GM21576 (cell line): ENCODE measurements around the gene GPR183.
A peak's percentile ranks its signal among the peaks of the same experiment; 100 is the strongest.

ENCODE experiments used
- ATAC-seq: cut with Tn5 transposase; IDR thresholded peaks from one replicate; pipeline ENCODE4 v1.9.1; 2021; ENCODE audit warnings: mild to moderate bottlenecking, moderate library complexity; ENCODE audit not compliant: unreplicated experiment

GPR183 gene

DNA sequence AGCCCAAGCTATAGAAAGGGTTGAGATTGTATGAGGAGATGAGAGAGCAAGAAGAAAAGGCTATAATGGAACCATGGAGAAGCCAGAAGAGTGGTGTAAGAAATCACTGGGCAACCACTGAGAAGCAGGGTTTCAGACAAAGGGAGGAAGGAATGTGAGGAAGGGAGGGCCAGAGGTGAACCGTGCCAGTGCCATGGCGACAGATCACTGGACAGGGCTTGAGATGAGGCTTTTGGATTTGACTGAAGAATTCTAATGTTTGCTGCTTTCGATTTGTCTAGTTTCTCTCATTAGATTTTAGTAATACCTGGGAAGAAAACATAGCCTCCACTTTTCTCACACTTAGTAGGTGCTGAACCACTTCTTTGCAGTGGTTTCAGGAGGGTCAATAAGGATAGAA, 6.3 kb upstream of the GPR183 start:
- no peak for ATAC-seq

DNA sequence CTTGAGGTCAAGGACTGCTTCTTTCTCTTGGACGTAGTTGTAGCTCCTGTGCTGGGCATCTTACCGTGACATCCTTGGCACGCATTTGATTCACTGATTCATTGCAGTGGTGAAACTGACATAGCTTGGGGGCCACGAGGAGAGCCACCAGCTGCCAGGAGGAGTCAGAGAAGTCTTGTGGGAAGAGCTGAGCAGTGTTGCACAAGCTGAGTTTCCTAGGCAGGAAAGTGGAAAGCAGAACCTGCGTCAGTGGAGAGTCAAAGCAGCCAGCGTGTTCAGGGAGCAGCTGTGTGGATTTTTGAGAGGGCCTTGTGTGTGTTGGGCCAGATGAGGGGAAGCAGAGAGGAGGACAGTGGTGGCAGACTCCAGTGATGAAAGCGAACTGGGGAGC, 5.3 kb upstream of the GPR183 start:
- no peak for ATAC-seq

DNA sequence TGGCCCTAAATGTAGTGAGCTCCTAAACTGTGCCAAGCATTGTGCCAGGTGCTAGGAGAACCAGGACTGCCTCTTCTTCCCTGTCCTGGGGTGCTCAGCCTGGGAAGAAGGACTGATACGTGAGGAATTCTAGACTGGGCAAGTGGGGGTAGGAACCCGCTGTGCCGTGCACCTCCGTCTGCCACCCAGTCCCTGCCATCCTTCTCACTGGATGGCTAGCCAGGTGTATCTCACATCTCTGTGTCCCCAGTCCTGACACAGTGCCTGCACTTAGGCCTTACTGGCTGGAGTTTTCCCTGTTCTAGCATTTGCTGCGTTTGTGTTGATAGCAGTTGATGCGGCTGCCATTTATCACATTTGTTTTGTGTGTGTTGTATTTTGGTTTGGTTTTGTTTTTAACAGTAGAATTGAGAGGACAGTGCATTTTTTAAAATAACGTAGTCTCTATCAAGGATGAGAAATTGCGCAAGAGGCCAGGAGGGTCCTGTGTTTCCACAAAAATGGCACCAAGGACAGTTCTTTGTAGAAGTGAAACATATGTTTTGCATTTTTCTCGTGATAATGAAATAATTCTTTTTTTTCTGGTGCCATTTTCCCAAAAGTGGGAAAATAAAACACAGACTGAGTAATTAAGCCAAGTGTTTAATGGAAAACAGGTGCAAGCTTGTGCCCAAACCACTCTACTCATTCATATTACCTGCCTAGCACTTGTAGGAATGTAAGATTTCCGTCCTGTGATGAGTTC, 4.7 kb upstream of the GPR183 start:
- no peak for ATAC-seq

DNA sequence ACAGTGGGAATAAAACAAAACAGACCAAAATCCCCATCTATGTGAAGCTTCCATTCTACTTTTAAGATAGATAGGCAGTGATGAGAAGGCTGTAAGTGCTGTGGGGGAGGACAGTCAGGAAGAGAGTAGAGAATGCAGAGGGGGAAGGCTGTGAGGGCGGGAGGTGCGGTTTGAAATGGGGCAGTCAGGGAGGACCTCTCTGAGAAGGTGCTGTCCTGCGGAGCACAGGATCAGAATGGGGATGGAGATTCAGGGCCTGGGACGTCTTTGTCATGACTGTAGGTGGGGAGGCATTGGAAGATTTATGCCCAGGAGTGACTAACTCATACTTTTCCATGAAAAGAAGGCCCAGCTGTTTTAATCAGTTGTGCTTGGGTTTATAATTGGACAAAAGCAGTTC, 3.9 kb upstream of the GPR183 start:
- ATAC-seq = no peak

DNA sequence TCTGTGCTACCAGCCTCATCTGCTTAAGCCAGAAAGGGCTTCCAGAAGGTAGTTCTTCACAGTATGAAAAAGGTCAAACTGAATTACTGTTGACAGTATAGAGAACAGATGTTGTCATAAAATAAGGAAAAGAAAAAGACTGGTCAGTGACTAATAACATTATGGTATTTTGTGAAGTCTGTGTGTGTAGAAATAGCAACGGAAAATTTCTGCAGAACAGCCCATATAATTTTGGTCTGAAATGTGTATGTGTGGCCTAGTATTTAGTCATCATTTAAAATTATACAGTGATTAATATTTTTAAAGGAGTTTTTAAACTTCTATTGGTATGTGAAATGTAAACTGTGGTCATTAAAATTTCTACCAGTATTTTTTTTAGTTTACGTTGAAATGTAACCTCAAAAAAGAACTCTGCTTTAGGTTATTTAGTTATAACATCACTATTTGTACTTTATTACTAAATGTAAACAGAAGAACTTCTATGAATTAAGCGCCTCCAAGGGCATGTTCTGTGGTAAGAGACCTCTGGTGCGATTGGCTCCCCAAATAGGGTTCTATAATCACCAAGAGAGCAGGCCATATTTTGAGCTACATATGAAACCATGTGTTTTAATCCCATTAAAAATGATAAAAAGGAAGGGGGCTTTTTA, 3.3 kb upstream of the GPR183 start:
- peak; percentile 25 for ATAC-seq

DNA sequence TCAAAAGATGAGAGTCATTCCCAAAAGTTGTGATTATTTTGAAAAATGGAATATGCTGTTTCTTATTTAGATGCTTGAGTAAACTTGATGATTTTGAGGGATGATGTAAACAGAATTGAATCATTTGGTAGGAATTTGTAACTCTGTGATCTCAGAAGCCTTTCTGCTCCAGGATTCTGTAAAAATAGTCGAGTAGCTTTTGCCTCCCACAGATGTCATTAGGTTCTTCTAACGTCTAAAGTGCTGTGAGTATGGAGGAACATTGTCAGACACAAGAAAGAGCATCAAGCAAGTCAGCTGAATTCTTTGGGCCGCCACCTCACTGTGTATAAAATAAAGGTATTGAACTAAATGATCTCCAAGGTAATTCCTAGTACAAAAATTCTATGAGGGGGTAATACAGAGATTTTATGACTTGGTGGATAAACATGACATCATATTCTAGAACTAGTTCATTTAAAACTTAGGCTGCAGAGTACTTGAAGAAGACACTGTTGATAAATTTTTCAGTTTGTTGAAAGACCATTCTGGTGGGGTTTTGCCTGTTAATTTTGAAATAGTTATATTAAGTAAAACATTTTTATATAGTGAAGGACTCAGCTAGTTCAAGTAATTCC, 1.4 kb upstream of the GPR183 start:
- no peak for ATAC-seq

DNA sequence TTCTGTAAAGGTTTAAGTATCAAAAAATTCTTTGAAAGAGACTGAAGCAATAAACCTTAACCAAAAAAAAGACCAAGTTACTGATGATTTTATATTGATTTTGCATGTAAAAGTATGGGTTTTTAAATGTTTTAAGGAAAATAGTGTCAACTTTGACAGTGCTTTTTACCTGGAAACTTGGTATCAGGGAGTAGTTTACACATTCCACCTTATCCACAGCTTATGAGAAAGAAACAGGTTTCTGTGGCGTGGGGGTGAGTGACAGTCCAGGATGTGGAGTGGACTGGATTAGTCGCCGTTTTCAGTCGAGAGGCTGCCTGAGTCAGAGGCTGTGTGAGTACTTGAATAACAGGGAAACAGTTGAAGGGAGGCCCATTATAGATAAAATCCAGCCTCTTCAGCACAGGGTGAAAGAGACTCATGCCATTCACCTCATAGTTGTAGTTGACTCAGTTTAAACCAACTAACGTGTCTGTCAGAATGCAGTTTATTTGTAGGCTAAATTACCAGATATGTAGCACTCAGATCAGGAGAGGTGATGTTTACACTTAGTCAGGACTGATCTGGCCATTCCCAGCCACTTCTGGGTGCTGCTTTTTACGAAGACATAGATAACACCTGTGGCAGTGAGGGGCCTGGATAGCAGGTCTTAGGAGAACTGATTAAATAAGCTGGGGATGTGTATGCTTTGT, 595 bp upstream of the GPR183 start:
- ATAC-seq = no peak

DNA sequence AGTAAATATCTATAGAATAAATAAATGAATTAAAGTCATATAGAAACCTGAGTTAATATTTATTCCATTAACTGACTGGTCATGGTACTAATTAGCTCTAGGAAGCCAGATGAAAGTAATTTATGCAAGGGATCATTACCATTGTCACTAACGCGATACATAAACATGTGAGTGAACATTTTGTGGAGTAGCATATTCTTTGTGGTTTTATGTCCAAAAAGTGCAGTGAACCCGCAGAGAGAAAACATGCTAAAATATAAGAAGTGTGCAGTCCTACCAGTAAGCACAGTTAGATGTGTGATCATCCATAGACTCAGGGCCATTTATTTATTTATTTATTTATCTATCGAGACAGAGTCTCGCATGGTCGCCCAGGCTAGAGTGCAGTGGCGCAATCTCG, 1.6 kb downstream of the GPR183 start:
- ATAC-seq = no peak

DNA sequence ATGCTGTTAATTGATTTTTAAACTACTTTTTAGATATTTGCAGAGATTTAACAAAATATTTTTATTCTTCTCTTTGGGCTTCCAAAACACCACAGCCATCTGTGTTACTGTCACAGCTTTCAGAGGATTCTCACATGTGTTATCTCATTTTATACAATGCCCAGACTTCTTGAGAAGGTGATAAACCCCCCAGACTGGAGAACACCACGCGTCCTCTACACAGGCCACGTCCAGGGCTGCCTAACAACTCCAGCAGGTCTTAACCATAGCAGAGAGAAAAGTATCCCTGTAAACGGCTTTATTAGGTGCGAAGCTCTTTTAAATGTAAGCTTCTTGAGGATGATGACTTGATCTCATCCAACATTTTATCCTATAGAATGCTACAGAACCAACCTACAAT, 2.0 kb downstream of the GPR183 start:
- no peak for ATAC-seq

DNA sequence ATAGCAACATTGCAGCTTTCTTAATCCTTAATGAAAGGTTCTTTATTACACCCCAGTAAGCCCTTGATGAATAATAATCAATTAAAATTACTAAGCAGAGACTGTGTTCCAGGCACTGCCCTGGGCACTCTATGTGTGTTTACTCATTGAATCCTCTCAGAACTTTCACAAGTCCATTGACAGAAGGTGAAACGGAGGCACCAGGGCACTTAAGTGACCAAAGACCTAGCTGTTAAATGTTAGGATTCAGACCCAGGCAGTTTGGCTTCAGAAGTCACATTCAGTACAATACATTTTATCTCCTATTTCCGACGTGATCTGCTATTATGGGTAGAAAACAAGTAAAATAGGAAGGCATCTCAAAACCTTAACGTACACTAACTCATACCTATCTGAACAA, 2.7 kb downstream of the GPR183 start:
- ATAC-seq = no peak

DNA sequence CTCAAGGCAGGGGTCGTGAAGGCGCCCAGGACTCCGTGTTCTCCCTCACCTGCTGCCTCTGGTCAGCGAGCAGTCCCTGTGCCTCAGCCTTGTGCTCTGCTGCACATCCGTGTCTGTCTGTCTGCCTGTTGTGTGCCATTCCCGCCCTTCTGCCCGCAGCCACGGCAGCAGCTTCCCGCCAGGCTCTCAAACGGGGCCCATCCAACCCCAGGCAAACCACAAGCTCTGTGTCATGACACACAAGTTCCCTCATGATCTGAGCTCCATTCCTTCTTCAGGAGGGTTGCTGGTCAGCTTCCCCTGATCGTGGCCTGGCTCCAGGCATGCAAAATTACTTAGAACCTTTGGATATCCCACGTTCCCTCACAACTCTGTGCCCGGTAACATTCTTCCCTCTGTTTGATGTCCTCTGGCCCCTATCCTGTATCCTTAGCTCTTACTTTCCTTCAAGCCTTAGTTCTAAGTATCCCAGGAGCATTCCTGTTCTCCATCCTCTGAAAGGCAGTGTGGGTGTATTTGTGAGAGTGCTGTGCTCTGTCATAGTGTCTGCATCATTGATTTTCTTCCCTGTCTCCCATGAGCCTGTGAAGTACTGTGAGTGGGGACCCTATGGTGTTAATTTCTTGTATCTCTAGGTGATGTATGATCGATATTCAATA, 3.2 kb downstream of the GPR183 start:
- no peak for ATAC-seq

DNA sequence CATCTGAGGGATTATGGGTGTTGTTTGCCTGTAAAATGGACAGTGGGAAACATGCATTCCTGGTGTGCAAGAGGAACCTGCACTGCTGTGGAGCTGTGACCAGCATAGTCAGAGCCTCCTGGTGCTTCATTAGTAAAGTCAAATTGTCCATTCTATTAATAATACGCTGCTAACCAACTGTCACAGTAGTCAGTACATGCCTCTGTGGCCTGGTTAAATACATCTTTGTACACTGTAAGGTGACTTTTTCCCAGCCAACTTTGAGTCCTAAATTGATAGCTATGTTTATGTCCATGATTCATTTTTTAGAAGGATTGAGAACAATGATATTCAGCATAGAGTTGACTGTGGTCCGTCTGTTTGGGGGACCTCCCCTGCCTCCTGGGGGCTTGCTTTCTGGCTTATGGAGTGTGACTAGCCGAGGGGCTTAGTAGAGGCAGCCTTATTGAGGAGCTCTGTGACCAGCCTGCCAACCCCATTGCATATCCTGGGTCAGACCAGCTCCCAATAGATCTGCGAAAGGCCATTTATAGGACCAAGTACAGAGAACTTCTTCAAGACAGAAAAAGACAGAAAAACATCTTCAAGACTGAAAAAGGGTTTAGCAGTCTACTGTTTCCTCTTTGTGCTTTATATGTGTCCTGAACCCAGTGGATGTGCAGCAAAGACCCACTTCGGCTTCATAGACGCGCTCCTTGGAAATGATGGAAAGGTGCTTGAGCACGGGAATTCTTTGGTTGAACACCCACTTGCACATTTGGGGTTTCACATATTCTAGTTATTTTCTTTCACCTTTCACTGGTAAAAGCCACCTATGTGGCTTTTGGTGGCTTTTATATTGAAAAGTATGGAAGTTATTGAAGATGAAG, 4.3 kb downstream of the GPR183 start:
- ATAC-seq = no peak

DNA sequence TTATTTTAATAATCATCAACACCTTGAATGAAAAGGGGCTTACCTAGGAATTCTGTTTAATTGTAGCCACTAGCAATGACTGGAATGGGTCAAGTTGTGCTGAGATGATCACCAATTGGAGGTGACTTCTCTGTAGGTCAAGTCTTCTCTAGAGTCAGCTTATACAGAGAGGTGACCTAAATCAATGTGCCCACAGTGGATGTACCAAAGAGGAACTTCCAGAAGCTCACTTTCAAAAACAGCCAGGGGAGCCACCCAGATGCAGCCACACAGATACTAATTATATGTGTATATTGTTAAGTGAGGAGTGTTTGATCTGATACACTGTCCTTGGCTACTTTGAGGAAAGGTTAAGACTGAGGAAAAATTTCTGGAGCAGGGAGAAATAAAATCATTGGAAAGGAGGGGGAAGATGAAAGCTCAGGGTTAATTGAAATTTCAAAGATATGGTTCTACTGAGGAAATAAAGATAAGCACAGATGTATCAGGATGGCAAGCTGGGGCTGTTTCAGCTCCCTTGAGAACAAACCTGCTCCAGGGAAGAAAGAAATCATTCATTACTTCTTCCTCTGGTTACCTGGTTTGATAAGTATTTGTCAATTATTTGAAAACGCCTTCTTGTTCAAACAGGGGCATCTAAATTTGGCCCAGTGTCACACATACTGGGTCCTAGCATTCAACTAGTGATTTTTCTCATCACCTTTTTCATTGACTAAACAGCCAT, 5.1 kb downstream of the GPR183 start:
- ATAC-seq = no peak

DNA sequence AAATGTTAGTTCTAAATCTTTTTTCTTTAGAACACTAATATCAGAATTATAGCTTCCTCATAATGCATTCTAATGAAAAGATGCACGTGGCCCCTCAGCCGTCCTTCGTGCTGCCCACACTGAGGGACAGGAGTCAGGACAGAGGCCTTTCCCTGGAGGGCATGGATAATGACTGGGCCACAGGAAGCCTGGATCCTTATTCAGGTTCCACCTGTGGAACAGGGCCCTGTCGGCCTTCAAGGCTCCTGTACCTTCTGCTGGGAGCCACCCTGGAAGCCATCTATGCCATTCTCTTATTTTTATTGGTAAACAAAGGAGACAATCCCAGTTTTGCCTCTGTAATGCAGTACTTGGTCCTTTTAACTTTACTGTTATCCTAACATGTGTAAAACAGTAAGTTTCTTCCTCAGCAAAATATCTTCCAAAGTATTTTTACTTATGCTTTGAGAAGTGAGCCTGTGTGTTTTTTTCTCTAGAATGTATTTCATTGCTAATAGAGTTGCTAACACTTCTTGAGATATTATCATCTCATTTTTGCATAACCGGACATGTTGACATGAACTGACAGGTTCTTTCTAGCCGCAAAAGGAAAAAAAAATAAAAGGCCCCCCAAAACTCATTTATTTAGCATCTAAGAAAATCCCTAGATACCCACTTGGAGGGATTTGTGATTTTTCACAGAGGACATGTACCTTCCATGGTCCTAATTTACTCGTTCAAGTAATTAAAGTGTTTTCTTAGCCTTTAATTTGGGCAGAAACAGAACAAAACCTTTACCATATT, 6.0 kb downstream of the GPR183 start:
- ATAC-seq = no peak

DNA sequence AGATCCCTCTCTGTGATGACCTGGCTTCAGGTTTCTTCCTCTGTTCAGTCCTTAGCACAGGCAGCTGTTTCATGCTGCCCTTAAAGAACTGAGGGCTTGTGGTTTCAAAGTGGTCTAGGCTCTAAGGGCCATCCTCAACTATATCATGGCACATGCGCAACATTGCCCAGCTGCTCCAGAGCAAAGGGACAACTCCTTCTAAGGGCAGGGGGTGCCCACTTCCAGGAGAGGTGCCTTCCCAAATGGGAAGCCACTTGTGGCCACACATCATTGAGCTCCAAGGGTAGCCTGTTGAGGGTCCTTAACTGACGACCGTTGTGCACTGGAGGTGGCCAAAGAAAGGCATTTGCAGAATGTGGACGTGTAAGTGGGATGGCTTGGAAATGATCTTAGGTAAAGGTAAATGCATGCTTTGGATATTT, 7.3 kb downstream of the GPR183 start:
- ATAC-seq = no peak

DNA sequence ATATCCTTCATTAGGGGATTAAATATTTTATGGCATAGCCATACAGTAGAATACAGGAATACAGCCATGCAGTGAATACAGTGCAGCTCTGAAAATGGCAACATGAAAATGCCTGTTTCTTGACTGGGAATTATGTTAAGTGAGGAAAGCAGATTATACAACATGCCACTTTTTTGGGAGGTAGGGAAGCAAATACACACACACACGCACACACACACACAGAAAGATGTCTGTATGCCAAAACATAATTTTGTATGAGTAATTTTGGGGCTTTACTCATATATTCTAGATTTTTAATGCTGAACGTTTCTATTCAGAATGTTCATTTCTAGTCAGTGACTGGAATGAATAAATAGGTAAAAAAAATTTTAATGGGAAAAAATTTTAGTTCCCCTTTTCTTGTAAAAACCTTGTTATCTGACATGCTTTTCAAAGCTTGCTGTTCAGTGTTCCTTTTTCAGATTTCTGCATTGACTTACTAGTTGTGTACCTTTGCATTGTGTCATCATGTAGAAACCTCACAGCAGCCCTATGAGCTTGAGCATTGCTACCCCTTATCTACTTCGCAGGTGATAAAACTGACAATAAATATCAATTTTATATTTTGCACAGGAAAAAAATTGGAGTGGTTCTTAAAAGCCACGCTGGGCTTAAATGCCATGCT, 7.8 kb downstream of the GPR183 start:
- ATAC-seq = no peak

DNA sequence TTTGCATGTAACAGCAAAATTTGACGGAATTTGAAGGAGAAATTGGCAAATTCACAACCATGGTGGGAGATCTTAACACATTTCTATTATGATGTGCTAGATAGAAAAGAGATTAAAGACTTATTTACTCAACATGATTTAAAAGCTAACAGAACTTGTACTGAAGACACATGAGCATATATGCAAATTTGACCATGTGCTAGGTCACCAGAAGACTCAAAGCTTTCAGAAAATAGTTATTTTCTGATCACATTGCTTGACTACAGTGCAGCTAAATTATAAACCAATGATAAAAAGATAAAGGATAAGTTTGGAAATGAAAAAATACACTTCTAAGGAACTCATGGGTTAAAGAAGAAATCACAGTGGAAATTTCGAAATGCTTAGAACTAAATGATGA, 9.1 kb downstream of the GPR183 start:
- no peak for ATAC-seq

DNA sequence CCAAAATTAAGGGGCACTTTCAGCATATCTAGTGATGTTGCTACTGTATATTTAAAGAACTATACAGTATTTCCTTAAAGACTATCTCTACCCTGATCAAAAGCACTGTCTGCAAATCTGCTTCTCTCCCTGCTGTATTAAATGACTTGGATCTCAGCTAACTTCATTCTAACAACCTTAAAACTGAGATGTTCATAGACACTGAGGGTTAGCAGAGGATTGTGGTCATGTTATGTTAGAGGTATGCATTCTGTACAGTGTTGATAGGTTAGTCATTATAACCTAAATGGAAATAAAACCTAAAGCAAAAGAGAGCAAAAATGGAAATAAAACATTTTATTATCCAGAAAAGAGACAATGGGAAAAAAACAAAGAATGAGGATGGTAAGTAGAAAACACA, 9.9 kb downstream of the GPR183 start:
- no peak for ATAC-seq
